Activated B cell treated with CpG ODN at 0.5 μM for 24 hours (primary cell): ENCODE measurements around the gene NTN4. TPM values are rescaled to one million over a fixed set of nuclear protein-coding genes. Genes with fewer than 3 reads are reported as not detected.

Experiments used
- ATAC-seq: fragments of 200-7000 bp; cut with Tn5 transposase; one replicate; pipeline ENCODE4 v1.10.0; 2021; ENCODE audit warnings: low read depth, mild to moderate bottlenecking, moderate library complexity
- CTCF ChIA-PET: fragments of 350-600 bp; sonication (Branson Sonifier 250); formaldehyde crosslinking; loops from one replicate; lab custom pipeline; 2021; ENCODE audit warnings: antibody characterized with exemption; lab: Charles Lee
- POLR2A ChIA-PET: fragments of 350-600 bp; sonication (Branson Sonifier 250); formaldehyde crosslinking; loops from one replicate; lab custom pipeline; 2021; ENCODE audit warnings: antibody characterized with exemption; lab: Charles Lee
- DNase-seq: peaks from one replicate; pipeline ENCODE4 v3.0.0; 2022
- H3K27ac Mint-ChIP-seq: one replicate; pipeline ENCODE4 v1.8.0; 2020; ENCODE audit warnings: mixed read lengths
- H3K27me3 Mint-ChIP-seq: one replicate; pipeline ENCODE4 v1.8.0; 2021; ENCODE audit warnings: mixed read lengths
- H3K36me3 Mint-ChIP-seq: one replicate; pipeline ENCODE4 v1.8.0; 2021; ENCODE audit warnings: low read depth, mixed read lengths
- H3K4me1 Mint-ChIP-seq: one replicate; pipeline ENCODE4 v1.8.0; 2021; ENCODE audit warnings: mixed read lengths
- H3K4me3 Mint-ChIP-seq: one replicate; pipeline ENCODE4 v1.8.0; 2020; ENCODE audit warnings: mild to moderate bottlenecking, mixed read lengths
- H3K9me3 Mint-ChIP-seq: one replicate; pipeline ENCODE4 v1.8.0; 2020; ENCODE audit warnings: mixed read lengths
- intact Hi-C: fragments of 100-400 bp; cut with micrococcal nuclease; formaldehyde crosslinking; loops from one replicate; pipeline ENCODE4 v1.15.1; 2024
- total RNA-seq: library from RNA; stranded (reverse); gene quantifications from 2 replicates; pipeline ENCODE4 v1.2.3, GENCODE V29; 2022
- TF ChIP-seq, protein P1 (sequence below): fragments of 200-600 bp; IDR thresholded peaks from one replicate; pipeline ENCODE4 v1.8.0; 2022; ENCODE audit warnings: antibody characterized with exemption, mild to moderate bottlenecking

Gene NTN4
- total RNA-seq, 1 donor from 2014 or later: 0.20 TPM

DNA sequence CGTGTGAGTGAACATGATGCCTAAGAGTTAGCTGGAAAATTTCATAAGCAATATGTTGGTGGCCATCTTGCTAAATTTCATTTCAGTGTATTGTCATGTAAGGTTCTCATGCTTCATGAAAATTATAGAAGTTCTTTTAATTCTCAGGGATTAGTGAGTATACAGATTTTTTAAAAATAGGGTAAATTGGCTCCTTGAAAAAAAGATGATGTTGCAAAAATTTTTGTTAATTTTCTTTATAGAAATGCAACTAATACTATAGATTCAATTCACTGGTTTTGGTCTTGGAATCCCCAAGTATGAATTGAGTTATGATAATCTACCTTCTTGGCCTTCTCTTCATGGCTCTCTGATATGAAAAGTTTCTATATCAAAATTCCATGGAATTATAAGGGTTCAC is 75.4 kb downstream of the NTN4 start:
- no peak for DNase-seq
- H3K9me3 Mint-ChIP-seq: no peaks in the 10 kb centered on the region
- TF ChIP-seq, protein P1, sequence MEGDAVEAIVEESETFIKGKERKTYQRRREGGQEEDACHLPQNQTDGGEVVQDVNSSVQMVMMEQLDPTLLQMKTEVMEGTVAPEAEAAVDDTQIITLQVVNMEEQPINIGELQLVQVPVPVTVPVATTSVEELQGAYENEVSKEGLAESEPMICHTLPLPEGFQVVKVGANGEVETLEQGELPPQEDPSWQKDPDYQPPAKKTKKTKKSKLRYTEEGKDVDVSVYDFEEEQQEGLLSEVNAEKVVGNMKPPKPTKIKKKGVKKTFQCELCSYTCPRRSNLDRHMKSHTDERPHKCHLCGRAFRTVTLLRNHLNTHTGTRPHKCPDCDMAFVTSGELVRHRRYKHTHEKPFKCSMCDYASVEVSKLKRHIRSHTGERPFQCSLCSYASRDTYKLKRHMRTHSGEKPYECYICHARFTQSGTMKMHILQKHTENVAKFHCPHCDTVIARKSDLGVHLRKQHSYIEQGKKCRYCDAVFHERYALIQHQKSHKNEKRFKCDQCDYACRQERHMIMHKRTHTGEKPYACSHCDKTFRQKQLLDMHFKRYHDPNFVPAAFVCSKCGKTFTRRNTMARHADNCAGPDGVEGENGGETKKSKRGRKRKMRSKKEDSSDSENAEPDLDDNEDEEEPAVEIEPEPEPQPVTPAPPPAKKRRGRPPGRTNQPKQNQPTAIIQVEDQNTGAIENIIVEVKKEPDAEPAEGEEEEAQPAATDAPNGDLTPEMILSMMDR: no peak
- ChIA-PET POLR2A (interaction anchor here (0.5 kb wide), 1 partner anchor 466 kb away, joined by 3 read pairs; no protein-coding TSS in a partner anchor), CTCF (no interaction called here)
- no peak overlapping the region for H3K27ac Mint-ChIP-seq
- no peaks in the 10 kb centered on the region for H3K4me1 Mint-ChIP-seq
- no peaks in the 10 kb centered on the region for H3K36me3 Mint-ChIP-seq
- peaks cover 5% of the 10 kb centered on the region for H3K27me3 Mint-ChIP-seq
- no peak for ATAC-seq
- no peak overlapping the region for H3K4me3 Mint-ChIP-seq
- intact Hi-C loops: no loop called here

DNA sequence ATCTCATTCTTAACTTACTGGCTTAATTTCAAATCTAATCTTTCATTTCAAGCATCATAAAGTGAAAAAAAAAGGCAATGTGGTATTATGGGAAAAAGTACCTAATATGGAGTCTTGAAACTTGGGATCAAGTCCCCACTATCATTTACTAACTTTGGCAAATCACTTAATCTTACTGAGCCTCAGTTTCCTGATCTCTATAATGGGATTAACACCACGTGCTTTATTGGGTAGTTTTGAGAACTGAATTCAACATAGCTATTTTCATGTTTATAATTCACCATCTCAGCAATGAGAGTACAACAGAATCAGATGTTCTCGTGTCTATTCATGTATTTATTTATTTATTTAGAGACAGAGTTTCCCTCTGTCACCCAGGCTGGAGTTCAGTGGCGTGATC is 78.3 kb downstream of the NTN4 start:
- H3K36me3 Mint-ChIP-seq: no peaks in the 10 kb centered on the region
- ChIA-PET CTCF (no interaction called here), POLR2A (no interaction called here)
- H3K4me1 Mint-ChIP-seq: no peaks in the 10 kb centered on the region
- TF ChIP-seq, protein P1: no peak
- no peaks in the 10 kb centered on the region for H3K9me3 Mint-ChIP-seq
- intact Hi-C loops: no loop called here
- H3K4me3 Mint-ChIP-seq: no peak overlapping the region
- no peak overlapping the region for H3K27ac Mint-ChIP-seq
- no peak for ATAC-seq
- DNase-seq: no peak
- peaks cover 7% of the 10 kb centered on the region for H3K27me3 Mint-ChIP-seq

DNA sequence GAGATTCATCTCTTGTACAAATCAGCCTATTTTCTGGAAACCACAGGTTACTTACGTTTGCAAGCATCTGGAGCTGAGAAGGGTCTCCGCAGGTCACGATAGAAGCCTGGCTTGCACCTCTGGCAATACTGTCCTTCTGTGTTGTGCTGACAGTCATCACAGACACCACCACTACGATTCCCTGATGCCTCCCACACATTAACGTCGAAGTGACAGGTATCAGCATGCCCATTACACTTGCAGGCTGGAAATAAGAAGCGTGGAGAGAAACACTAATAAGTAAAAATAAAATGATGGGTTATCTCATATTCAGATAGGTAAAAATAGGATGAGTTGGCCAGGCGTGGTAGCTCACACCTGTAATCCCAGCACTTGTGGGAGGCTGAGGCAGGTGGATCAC is 80.2 kb downstream of the NTN4 start:
- intact Hi-C loops: no loop called here
- Mint-ChIP-seq H3K4me3 (no peak overlapping the region), H3K9me3 (no peaks in the 10 kb centered on the region), H3K27ac (no peak overlapping the region), H3K4me1 (no peaks in the 10 kb centered on the region), H3K27me3 (peaks cover 4% of the 10 kb centered on the region), H3K36me3 (no peaks in the 10 kb centered on the region)
- ATAC-seq (no peak), DNase-seq (no peak)
- CTCF ChIA-PET: no interaction called here
- POLR2A ChIA-PET: no interaction called here
- TF ChIP-seq, protein P1: no peak

DNA sequence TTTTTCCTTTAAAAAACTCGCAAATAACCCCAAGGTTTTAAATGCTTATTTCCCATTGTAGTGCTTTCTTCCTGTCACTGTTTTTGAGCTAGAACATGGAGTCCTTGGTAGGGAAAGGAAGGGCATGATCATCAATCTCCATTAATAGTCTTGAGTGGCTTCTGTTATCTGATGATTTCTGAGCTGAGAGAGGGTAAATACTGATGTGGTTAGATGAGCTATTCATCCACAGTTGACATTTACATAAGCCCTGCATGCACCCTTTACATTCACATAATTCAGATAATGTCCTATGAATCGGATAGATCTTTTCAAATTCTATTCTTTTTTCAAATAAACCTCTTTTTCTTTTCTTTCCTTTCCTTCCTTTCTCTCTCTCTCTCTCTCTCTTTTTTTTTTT is 81.4 kb downstream of the NTN4 start:
- Mint-ChIP-seq H3K27ac (no peak overlapping the region), H3K27me3 (peaks cover 6% of the 10 kb centered on the region), H3K4me1 (no peaks in the 10 kb centered on the region), H3K4me3 (no peak overlapping the region), H3K9me3 (no peaks in the 10 kb centered on the region), H3K36me3 (no peaks in the 10 kb centered on the region)
- ChIA-PET CTCF (no interaction called here), POLR2A (no interaction called here)
- DNase-seq (no peak), ATAC-seq (no peak)
- intact Hi-C loops: no loop called here
- TF ChIP-seq, protein P1: no peak

DNA sequence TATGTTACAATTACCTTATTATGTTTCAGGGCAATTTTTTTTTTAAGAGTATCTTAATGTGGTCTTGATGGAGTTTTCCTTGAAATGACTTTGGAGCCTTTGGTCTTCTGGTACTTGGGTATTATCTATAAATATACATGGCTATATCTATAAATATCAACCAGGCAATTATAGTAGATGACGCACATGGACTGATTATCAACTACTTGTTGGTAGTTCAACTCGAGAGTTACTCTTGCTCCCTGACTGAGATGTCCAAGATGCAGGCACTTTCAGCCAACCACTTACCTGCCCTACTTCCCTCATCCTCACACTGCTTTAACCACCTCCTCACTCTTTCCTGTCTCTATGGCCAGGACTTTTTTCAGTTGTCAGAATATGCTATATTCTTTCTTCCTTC is 85.4 kb downstream of the NTN4 start:
- H3K4me1 Mint-ChIP-seq: peaks cover 12% of the 10 kb centered on the region
- H3K9me3 Mint-ChIP-seq: no peaks in the 10 kb centered on the region
- TF ChIP-seq, protein P1: no peak
- ChIA-PET POLR2A (no interaction called here), CTCF (no interaction called here)
- peaks cover 17% of the 10 kb centered on the region for H3K27me3 Mint-ChIP-seq
- ATAC-seq (no peak), DNase-seq (no peak)
- intact Hi-C loops: no loop called here
- no peaks in the 10 kb centered on the region for H3K36me3 Mint-ChIP-seq
- H3K27ac Mint-ChIP-seq: no peak overlapping the region
- H3K4me3 Mint-ChIP-seq: no peak overlapping the region
